Esophagus muscularis mucosa (tissue), 4 donors: ENCODE measurements around the gene SV2B. TPM values are rescaled to one million over a fixed set of nuclear protein-coding genes. Genes with fewer than 3 reads are reported as not detected.

Experiments
- DNase-seq: peaks from one replicate; pipeline ENCODE4 v3.0.0-alpha.2; 2017; ENCODE audit errors: extremely low spot score
- H3K27ac ChIP-seq, 4 donors: fragments of 200-600 bp; sonication (generic); replicated peaks in 1 of 4; 1 replicate in 3 of 4; 2 replicates in 1 of 4; pipeline ENCODE4 v1.5.1; 2016 to 2019; ENCODE audit warnings: mild to moderate bottlenecking in 1 of 4
- H3K27me3 ChIP-seq, 4 donors: fragments of 200-600 bp; sonication (generic); one replicate each; pipeline versions ENCODE4 v1.5.1 to v1.6.0; 2016 to 2019
- H3K36me3 ChIP-seq, 4 donors: fragments of 200-600 bp; sonication (generic); one replicate each; pipeline ENCODE4 v1.5.1; 2016 to 2019
- H3K4me1 ChIP-seq, 4 donors: fragments of 200-600 bp; sonication (generic); one replicate each; pipeline ENCODE4 v1.5.1; 2016 to 2019
- H3K4me3 ChIP-seq, 4 donors: fragments of 200-600 bp; sonication (generic); 1 replicate in 2 of 4; 2 replicates in 2 of 4; pipeline ENCODE4 v1.5.1; 2016 to 2019; ENCODE audit warnings: mild to moderate bottlenecking in 4 of 4, moderate library complexity in 1 of 4
- H3K9me3 ChIP-seq, 4 donors: fragments of 200-600 bp; sonication (generic); 1 replicate in 3 of 4; 2 replicates in 1 of 4; pipeline ENCODE4 v1.5.1; 2016 to 2019
- CTCF ChIP-seq, 3 experiments: fragments of 200-600 bp in 2 of 3; fragments of 450-650 bp in 1 of 3; sonication (generic) in 2 of 3; IDR thresholded peaks; one replicate each; pipeline ENCODE4 v1.5.1; 2017 to 2019; ENCODE audit warnings: antibody characterized with exemption in 3 of 3, mild to moderate bottlenecking in 2 of 3, moderate library complexity in 1 of 3
- EP300 ChIP-seq: sonication (generic); formaldehyde crosslinking; IDR thresholded peaks from one replicate; pipeline ENCODE4 v1.6.1; 2017; ENCODE audit warnings: antibody characterized with exemption
- POLR2A ChIP-seq: fragments of 450-650 bp; IDR thresholded peaks from one replicate; pipeline ENCODE4 v1.6.1; 2017; ENCODE audit warnings: antibody characterized with exemption, moderate library complexity, mild to moderate bottlenecking, low read depth
- POLR2AphosphoS5 ChIP-seq, 2 donors: sonication (generic); formaldehyde crosslinking; IDR thresholded peaks; one replicate each; pipeline ENCODE4 v1.6.1; 2017; ENCODE audit warnings: antibody characterized with exemption in 2 of 2
- WGBS: methylation state at CpG from one replicate; pipeline ENCODE4 v1.1.5; 2018; 5-methylcytosine and 5-hydroxymethylcytosine counted together
- intact Hi-C: fragments of 100-400 bp; cut with DNase I; formaldehyde crosslinking; loops from one replicate; pipeline ENCODE4 v1.15.1; 2023
- total RNA-seq, 4 donors: library from RNA; depleted of rRNA; stranded (reverse); fragments of >200 nt; gene quantifications; one replicate each; pipeline versions ENCODE4 v1.1.0 to v1.2.1, GENCODE V29; 2016

The SV2B gene
- total RNA-seq, 4 donors from 2014 or later = 1.9 to 3.0 (median 2.1) TPM

- DNase-seq = no peak
- TF ChIP-seq CTCF (IDR thresholded peaks at IDR 0.05) (peak; percentile 81 to 85 (median 84)), POLR2A (no peak)
- Histone ChIP-seq H3K27ac (no peak overlapping the region), H3K9me3 (peaks cover 0 to 6% (median 3%) of the 10 kb centered on the region in 4 donors), H3K27me3 (no peaks in the 10 kb centered on the region), H3K4me3 (no peak overlapping the region), H3K4me1 (peaks cover 0 to 7% (median 0%) of the 10 kb centered on the region in 4 donors), H3K36me3 (no peaks in the 10 kb centered on the region)
- whole genome bisulfite sequencing = 4% methylated on average over 8 of the region's 8 CpGs
- intact Hi-C loops = loop anchor here (1.0 kb wide), 1 partner anchor 215 kb away; no protein-coding TSS in a partner anchor
Observed at GRCh38 chr15:91271565-91272153, 171.6 kb downstream of the SV2B start.

- peaks cover 0 to 6% (median 3%) of the 10 kb centered on the region in 4 donors for H3K9me3 ChIP-seq
- no peak overlapping the region for H3K4me3 ChIP-seq
- no peak overlapping the region for H3K27ac ChIP-seq
- TF ChIP-seq POLR2A (no peak), POLR2AphosphoS5 (IDR thresholded peaks at IDR 0.05) (no peak)
- 97% methylated on average over 1 of the region's 1 CpG for WGBS
- DNase-seq = no peak
- peaks cover 0 to 7% (median 0%) of the 10 kb centered on the region in 4 donors for H3K4me1 ChIP-seq
- no peaks in the 10 kb centered on the region for H3K36me3 ChIP-seq
- intact Hi-C loops = no loop called here
- no peaks in the 10 kb centered on the region for H3K27me3 ChIP-seq
Observed at GRCh38 chr15:91275844-91276243, 175.8 kb downstream of the SV2B start.

GRCh38 chr15:91278951-91279350 lies 178.9 kb downstream of the SV2B start:
- TF ChIP-seq CTCF (IDR thresholded peaks at IDR 0.05) (no peak), POLR2AphosphoS5 (IDR thresholded peaks at IDR 0.05) (no peak), EP300 (no peak), POLR2A (no peak)
- WGBS = 94% methylated on average over 2 of the region's 2 CpGs
- H3K4me3 ChIP-seq = no peak overlapping the region
- intact Hi-C loops = no loop called here
- H3K9me3 ChIP-seq = peaks cover 0 to 6% (median 3%) of the 10 kb centered on the region in 4 donors
- H3K36me3 ChIP-seq = no peaks in the 10 kb centered on the region
- H3K27me3 ChIP-seq = no peaks in the 10 kb centered on the region
- H3K27ac ChIP-seq = no peak overlapping the region
- no peak for DNase-seq
- H3K4me1 ChIP-seq = no peaks in the 10 kb centered on the region

GRCh38 chr15:91279486-91279885 lies 179.4 kb downstream of the SV2B start:
- Histone ChIP-seq H3K36me3 (no peaks in the 10 kb centered on the region), H3K9me3 (peaks cover 0 to 6% (median 3%) of the 10 kb centered on the region in 4 donors), H3K4me3 (no peak overlapping the region), H3K27me3 (no peaks in the 10 kb centered on the region), H3K4me1 (no peaks in the 10 kb centered on the region), H3K27ac (no peak overlapping the region)
- no peak for DNase-seq
- intact Hi-C loops = no loop called here
- 59% methylated on average over 4 of the region's 4 CpGs for WGBS
- TF ChIP-seq EP300 = no peak
- no peak for TF ChIP-seq POLR2A
- no peak for TF ChIP-seq POLR2AphosphoS5 (IDR thresholded peaks at IDR 0.05)
- TF ChIP-seq CTCF (IDR thresholded peaks at IDR 0.05) = no peak

- Histone ChIP-seq H3K27ac (no peak overlapping the region), H3K27me3 (peaks cover 0 to 4% (median 0%) of the 10 kb centered on the region in 4 donors), H3K9me3 (no peaks in the 10 kb centered on the region), H3K36me3 (no peaks in the 10 kb centered on the region), H3K4me1 (no peaks in the 10 kb centered on the region), H3K4me3 (no peak overlapping the region)
- DNase-seq = peak; percentile 29
- intact Hi-C loops = no loop called here
- TF ChIP-seq EP300 (no peak), POLR2A (no peak), POLR2AphosphoS5 (IDR thresholded peaks at IDR 0.05) (no peak), CTCF (IDR thresholded peaks at IDR 0.05) (no peak)
- WGBS = 77% methylated on average over 4 of the region's 4 CpGs
Observed at GRCh38 chr15:91281947-91282346, 181.9 kb downstream of the SV2B start.
